GM18520 (cell line): ENCODE results near the gene BCL11A.
A peak's percentile ranks its signal among the peaks of the same experiment; 100 is the strongest.

Experiments used
- ATAC-seq: cut with Tn5 transposase; IDR thresholded peaks from one replicate; pipeline ENCODE4 v1.9.1; 2021; ENCODE audit not compliant: unreplicated experiment

Gene BCL11A

GRCh38 chr2:60546756-60547420 is 6.6 kb downstream of the BCL11A start:
- no peak for ATAC-seq

DNA sequence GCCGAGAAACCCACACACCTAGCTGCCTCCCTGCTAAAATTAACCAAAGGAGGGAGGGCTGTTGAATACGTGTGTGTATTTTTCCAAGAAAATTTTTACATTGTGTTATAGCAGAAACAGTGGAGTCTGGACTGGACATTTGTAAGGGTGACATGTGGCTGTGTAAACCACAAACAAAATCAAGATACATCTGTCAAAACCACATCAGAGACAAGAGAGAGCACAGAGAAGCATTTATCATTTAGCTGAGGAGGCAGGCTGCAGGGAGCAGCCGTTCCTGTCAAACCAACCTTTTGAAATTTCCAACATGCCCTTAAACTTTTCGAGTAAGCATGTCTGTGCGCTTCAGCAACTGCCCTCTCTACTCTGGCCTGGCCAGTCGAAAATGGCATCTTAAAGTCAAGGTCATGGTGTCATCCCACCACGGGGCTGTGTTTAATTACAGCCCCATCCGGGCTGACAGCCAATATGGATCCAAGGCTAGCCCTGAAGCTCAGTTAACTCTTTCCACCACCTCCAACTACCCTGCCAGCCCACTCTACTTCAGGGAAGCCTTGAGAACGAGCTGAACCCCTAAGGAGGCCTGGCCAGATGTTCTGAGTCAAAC is 8.4 kb downstream of the BCL11A start:
- ATAC-seq: no peak

- ATAC-seq: no peak
Measured at GRCh38 chr2:60544062-60544461, 9.4 kb downstream of the BCL11A start.

DNA sequence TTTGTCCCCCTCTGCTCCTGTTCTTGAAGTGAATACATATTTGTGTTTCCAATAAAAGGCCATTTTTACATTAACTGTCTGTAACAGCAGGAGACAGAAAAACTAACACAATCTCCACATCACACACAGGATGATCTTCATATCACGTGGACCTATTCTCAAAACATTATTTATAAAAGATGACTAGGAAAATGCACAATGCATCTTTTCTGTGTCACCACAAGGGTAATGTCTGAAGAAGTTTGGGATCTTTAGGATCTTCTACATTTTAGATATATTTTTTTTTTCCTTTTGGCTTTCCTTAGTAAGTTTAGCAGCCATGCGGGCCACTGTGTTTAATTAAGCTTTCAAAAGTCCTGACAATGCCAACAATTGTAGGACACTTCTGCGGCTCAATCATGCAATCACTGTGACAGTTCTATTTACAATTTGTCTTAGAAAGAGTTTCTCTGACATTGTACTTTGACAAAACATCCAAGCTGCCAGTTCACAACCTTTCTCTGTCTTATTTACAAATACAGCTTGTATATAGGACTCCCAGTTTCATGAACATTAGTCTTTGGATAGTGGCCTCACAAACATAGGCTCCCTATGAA is 12.3 kb downstream of the BCL11A start:
- no peak for ATAC-seq

- no peak for ATAC-seq
Measured at GRCh38 chr2:60540074-60540473, 13.4 kb downstream of the BCL11A start.

- ATAC-seq: no peak
Measured at GRCh38 chr2:60539140-60539539, 14.3 kb downstream of the BCL11A start.

DNA sequence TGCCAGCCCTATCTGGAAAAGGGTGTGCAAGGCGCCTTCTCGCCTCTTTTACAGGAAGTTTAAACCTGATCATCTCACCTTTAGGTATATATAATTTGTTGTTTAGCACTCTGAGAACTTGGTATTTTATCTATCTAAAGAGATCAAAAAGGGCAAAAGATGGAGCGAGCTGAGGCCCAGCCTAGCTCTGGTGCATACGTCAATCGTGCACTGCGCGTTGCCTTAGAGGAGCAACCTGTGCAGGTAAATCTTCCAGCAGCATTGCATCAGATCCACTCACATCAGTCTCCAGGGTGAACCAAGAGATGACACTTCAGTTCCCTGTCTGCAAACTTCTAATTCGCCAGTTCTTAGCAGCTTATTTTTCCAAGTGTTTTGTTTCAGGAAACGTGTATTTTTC is 15.4 kb downstream of the BCL11A start:
- no peak for ATAC-seq

DNA sequence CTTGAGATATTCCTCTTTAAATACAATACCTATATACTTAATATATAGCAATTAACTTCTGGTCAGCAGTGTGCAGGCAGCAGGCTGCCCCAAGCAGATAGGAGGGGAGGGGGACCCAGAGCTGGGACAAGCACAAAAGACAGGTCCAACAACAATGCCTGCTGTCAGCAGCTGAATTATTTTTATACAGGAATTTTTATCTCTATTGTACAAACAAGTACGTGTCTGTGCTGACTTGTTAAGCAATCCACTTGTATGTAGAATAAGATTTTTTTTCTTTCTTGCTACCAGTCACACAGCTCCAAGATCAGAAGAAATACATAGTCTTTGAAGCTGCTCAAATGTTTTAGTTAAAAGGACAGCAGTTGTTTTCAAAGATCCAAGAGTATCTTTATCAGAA is 16.7 kb downstream of the BCL11A start:
- ATAC-seq: no peak

DNA sequence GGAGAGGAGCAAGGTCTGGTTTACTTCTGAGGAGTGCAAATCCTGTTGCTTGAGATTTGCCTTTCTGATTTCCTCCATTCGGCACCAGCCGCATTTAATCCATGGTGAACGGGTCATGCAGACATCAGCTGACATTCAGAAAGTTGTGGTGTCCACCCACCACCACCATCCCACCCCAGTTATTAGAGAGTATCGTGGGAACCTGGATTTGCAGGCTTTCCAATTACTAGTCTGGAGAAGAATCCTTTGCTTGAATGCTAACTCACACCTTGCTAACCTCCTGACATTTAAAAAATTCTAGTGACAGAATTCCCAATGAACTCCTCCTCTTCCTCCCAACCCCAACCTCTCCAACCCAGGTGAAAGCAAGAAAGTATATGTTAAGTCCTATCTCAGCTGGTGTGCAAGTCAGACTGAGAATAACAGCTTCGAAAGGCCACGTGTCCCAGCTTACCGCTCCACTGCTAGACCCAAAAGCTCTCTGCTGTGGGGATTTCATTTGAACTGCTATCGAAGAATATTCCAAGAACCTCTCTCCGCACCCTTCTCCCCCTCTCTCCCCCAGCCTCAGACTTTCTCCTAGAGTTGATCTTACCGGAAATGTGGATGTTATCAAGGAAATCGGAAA is 17.7 kb downstream of the BCL11A start:
- peak; percentile 53 for ATAC-seq

GRCh38 chr2:60534892-60535684 is 18.4 kb downstream of the BCL11A start:
- no peak for ATAC-seq

GRCh38 chr2:60534052-60534685 is 19.3 kb downstream of the BCL11A start:
- ATAC-seq: no peak

DNA sequence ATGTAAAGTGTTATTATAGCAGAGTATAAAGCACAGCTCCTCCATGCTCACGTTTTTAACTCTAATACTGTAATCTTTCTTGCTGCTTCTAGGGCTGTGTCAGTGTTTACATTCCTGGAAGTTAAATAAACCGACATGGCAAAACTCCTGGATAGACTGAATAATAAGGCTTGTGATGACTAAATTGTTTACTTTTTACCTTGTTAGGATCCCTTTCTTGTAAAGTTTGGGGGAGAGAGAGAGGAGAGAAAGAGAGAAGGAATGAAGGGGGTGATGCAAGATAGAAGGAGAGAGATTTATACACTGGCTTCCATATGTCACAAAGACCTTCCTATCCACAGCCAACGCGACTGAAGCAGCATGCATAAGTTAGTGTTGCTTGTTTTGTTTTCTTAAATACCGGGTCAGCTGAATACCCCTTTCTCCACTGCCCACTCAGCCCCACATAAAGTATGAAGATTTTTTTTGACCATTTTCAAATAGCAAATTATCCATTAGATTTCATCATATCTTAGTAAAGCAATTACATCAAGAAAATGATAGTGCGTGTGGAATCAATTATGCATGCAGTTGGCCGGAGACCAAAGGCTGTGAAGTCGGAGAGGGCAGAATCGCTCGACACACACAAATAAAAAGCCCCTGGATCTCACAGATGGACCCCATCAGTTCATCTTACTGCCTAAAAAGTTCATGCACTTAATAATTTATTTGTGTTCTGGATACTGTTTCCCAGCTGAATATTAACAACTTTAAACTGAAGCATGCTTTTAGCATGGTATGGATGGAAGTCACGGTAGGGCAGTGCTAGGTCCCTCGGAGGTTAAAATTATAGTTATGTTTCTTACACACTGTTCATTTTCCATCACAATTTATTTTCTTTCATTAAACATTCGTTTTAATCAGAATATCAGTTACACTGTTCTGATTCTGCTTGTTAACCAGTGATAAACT is 20.1 kb downstream of the BCL11A start:
- ATAC-seq: no peak

DNA sequence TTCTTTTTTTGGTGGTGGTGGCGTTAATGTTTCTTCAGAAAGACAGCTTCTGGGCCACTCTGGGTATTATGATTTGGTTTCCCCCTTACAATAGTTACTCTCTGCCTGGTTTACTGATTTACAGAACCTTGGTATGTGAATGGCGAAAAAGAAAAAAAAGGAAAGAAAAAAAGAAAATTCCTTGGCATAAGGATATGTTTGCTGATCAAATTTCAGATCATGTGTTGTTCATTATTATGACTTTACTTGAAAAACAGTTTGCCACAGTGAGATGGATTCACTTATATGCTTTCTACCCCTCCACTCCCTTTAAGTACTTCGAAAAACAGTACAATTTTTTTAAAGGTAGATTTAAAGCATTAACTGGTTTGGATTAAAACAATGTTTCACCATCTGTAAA is 21.0 kb downstream of the BCL11A start:
- no peak for ATAC-seq

- ATAC-seq: no peak
Measured at GRCh38 chr2:60531701-60532133, 21.7 kb downstream of the BCL11A start.

- ATAC-seq: no peak
Measured at GRCh38 chr2:60530660-60531281, 22.7 kb downstream of the BCL11A start.

- no peak for ATAC-seq
Measured at GRCh38 chr2:60529785-60530627, 23.4 kb downstream of the BCL11A start.

GRCh38 chr2:60529136-60529784 is 24.2 kb downstream of the BCL11A start:
- no peak for ATAC-seq
